HEK293 (cell line): ENCODE results near the gene THSD4.
A peak's percentile ranks its signal among the peaks of the same experiment; 100 is the strongest.

Experiments used
- CTCF ChIA-PET: fragments of 350-600 bp; formaldehyde crosslinking; extraction: SDS; loops from one replicate; lab custom pipeline; 2021; ENCODE audit warnings: antibody characterized with exemption; lab: Yijun Ruan, JAX
- POLR2A ChIA-PET: fragments of 300-600 bp; formaldehyde crosslinking; extraction: SDS; loops from one replicate; lab custom pipeline; 2020; ENCODE audit warnings: antibody characterized with exemption, inconsistent platforms; lab: Yijun Ruan, JAX
- H3K27ac ChIP-seq: fragments of 200-500 bp; sonication (Bioruptor generic); 2 replicates; pipeline ENCODE4 v1.5.1; 2014; ENCODE audit warnings: low read depth, low read length, control low read depth, inconsistent platforms; ENCODE audit errors: extremely low read depth
- H3K36me3 ChIP-seq, 2 experiments: fragments of 200-500 bp in 1 of 2; sonication (Bioruptor generic) in 1 of 2; 1 replicate in 1 of 2; 2 replicates in 1 of 2; pipeline ENCODE4 v1.5.1; 2014 to 2017; ENCODE audit warnings: inconsistent platforms in 2 of 2, low read length in 2 of 2; ENCODE audit not compliant: control insufficient read depth in 2 of 2, insufficient read depth in 1 of 2
- H3K4me1 ChIP-seq: fragments of 200-500 bp; sonication (Bioruptor generic); 2 replicates; pipeline ENCODE4 v1.5.1; 2014; ENCODE audit warnings: mild to moderate bottlenecking, low read length, inconsistent platforms; ENCODE audit not compliant: control insufficient read depth, insufficient read depth
- H3K4me3 ChIP-seq: 2 replicates; pipeline ENCODE4 v1.5.1; 2011; ENCODE audit warnings: low read depth, mild to moderate bottlenecking, control low read depth, low read length, moderate library complexity
- H3K9me3 ChIP-seq: fragments of 200-500 bp; sonication (Bioruptor generic); 2 replicates; pipeline ENCODE4 v1.5.1; 2014; ENCODE audit warnings: low read depth, low read length, inconsistent platforms; ENCODE audit not compliant: control insufficient read depth, insufficient read depth
- ATF2 ChIP-seq: fragments of 450-650 bp; formaldehyde crosslinking; IDR thresholded peaks from 2 replicates; pipeline ENCODE4 v1.5.1; 2016; ENCODE audit warnings: missing biosample characterization, missing genetic modification characterization, low read depth
- REST ChIP-seq: fragments of 450-650 bp; formaldehyde crosslinking; IDR thresholded peaks from 2 replicates; pipeline ENCODE4 v1.5.1; 2016; ENCODE audit warnings: missing biosample characterization, missing genetic modification characterization
- YY2 ChIP-seq: fragments of 450-650 bp; formaldehyde crosslinking; IDR thresholded peaks from 2 replicates; pipeline ENCODE4 v1.5.1; 2016; ENCODE audit warnings: missing biosample characterization, missing genetic modification characterization
- ZBTB10 ChIP-seq: fragments of 450-650 bp; formaldehyde crosslinking; IDR thresholded peaks from 2 replicates; pipeline ENCODE4 v1.5.1; 2016; ENCODE audit warnings: missing biosample characterization, missing genetic modification characterization
- ZBTB21 ChIP-seq: fragments of 450-650 bp; formaldehyde crosslinking; IDR thresholded peaks from 2 replicates; pipeline ENCODE4 v1.5.1; 2017; ENCODE audit warnings: missing biosample characterization, missing genetic modification characterization
- ZFP3 ChIP-seq: fragments of 450-650 bp; formaldehyde crosslinking; IDR thresholded peaks from 2 replicates; pipeline ENCODE4 v1.5.1; 2016; ENCODE audit warnings: low read depth, missing biosample characterization, missing genetic modification characterization
- ZNF184 ChIP-seq: fragments of 450-650 bp; IDR thresholded peaks from 2 replicates; pipeline ENCODE4 v1.5.1; 2018; ENCODE audit warnings: missing biosample characterization, mild to moderate bottlenecking, missing genetic modification characterization
- ZNF292 ChIP-seq: fragments of 450-650 bp; formaldehyde crosslinking; IDR thresholded peaks from 2 replicates; pipeline ENCODE4 v1.5.1; 2016; ENCODE audit warnings: low read depth, missing biosample characterization, missing genetic modification characterization, borderline replicate concordance
- ZNF324 ChIP-seq: fragments of 450-650 bp; formaldehyde crosslinking; IDR thresholded peaks from 2 replicates; pipeline ENCODE4 v1.5.1; 2016; ENCODE audit warnings: missing biosample characterization, missing genetic modification characterization
- ZNF530 ChIP-seq: fragments of 450-650 bp; formaldehyde crosslinking; IDR thresholded peaks from 2 replicates; pipeline ENCODE4 v1.5.1; 2016; ENCODE audit warnings: low read depth, missing biosample characterization, missing genetic modification characterization
- ZNF623 ChIP-seq: fragments of 450-650 bp; formaldehyde crosslinking; IDR thresholded peaks from 2 replicates; pipeline ENCODE4 v1.5.1; 2016; ENCODE audit warnings: missing biosample characterization, missing genetic modification characterization
- ZNF654 ChIP-seq: fragments of 450-650 bp; formaldehyde crosslinking; IDR thresholded peaks from 2 replicates; pipeline ENCODE4 v1.5.1; 2016; ENCODE audit warnings: low read depth, missing biosample characterization, missing genetic modification characterization
- ZNF843 ChIP-seq: fragments of 450-650 bp; formaldehyde crosslinking; IDR thresholded peaks from 2 replicates; pipeline ENCODE4 v1.5.1; 2016; ENCODE audit warnings: missing biosample characterization, missing genetic modification characterization
- TF ChIP-seq, protein P1 (sequence below): fragments of 450-650 bp; formaldehyde crosslinking; IDR thresholded peaks from 2 replicates; pipeline ENCODE4 v1.5.1; 2016; ENCODE audit warnings: missing biosample characterization, missing genetic modification characterization
- TF ChIP-seq, protein P2 (sequence below): fragments of 450-650 bp; formaldehyde crosslinking; IDR thresholded peaks from 2 replicates; pipeline ENCODE4 v1.5.1; 2016; ENCODE audit warnings: missing biosample characterization, missing genetic modification characterization

The THSD4 gene

DNA sequence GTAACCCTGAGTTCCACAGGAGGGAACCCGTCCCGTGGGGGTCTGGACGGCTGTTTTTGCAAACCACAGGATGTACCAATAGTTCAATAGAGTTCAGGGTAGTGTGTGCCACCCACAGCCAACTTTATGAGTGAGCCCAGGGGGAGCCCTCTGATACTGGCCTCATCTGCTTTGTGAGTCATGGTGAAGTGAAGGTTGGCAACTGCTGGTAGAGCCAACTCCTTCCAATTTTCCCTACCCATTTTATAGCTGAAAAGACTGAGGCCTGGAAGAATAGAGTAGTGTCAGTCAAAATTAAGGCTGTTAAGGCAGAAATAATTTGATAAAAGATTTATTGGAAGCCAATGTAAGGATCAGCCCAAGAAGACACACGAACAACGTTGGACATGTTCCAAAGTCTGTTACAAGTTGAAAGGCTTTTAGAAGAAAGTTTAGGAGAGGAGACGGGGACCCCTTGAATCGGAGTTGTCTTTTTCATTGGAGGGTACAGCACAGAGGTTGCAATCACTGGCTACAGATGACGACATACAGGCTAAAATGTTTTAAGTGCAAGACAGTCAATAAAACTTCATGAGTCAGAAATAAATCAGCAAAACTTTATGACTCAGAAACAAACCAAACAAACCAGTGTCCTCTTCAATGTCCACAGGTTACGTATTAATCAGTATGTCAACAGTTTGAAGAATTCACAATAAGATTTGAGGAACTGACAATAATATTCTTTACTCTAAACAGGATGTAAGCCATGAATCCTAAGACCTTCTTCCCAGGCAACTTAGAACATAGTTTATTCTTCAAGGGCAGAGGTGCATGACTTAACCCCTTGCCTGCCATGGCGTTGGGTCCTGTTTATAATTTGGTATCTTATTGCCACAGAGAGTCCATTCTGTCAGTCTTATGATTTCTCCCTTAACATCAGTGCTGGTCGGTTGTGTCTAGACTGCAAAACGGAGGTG lies 632.1 kb downstream of the THSD4 start (continued):
- 0 out of 2 replicates have a peak, but pooled peaks have one; percentile 45 for TF ChIP-seq ZBTB10
- TF ChIP-seq ZNF292 = no peak
- TF ChIP-seq ZNF843 (tag by site-specific recombination) = peak; percentile 96
- TF ChIP-seq ZBTB21 (tag by site-specific recombination) = peak; percentile 91
- peak; percentile 17; the same call in 1 of the 2 replicates for TF ChIP-seq YY2 (tag by site-specific recombination)
- TF ChIP-seq ZNF184 (tag by site-specific recombination) = peak; percentile 94
- TF ChIP-seq ZFP3 (tag by site-specific recombination) = no peak
- TF ChIP-seq REST = no peak

- no peak for TF ChIP-seq ZNF324 (tag by site-specific recombination)
- TF ChIP-seq ZNF530 = no peak
- no peak overlapping the region for H3K4me3 ChIP-seq
- H3K4me1 ChIP-seq = peaks cover 27% of the 10 kb centered on the region
- CTCF ChIA-PET = interaction anchor here (0.7 to 6.5 kb wide), 7 partner anchors 9 to 409 kb away, joined by 3 to 67 read pairs (median 4); no protein-coding TSS in a partner anchor
- POLR2A ChIA-PET = interaction anchor here (0.6 kb wide), 2 partner anchors 25 to 462 kb away, joined by 3 to 5 read pairs; no protein-coding TSS in a partner anchor
- no peaks in the 10 kb centered on the region for H3K36me3 ChIP-seq
- H3K27ac ChIP-seq = peak overlapping the region; percentile 67
- no peaks in the 10 kb centered on the region for H3K9me3 ChIP-seq
Measured at GRCh38 chr15:71748293-71748718, 633.0 kb downstream of the THSD4 start.

DNA sequence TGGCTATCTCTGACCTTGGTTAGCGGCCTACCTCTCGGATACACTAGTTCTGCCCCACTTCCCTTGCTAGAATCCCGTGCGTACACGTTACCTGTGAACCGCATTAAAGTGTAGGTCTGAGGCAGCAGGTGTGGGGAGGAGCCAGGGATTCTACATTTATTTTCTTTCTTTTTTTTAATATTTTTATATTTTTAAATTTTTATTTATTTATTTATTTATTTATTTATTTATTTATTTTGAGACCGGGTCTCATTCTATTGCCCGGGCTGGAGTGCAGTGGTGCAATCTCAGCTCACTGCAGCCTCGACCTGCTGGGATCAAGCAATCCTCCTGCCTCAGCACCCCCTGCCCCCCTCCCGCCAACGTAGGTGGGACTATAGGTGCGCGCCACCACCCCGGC lies 634.2 kb downstream of the THSD4 start:
- no peaks in the 10 kb centered on the region for H3K9me3 ChIP-seq
- no peaks in the 10 kb centered on the region for H3K36me3 ChIP-seq
- H3K4me1 ChIP-seq = peaks cover 23% of the 10 kb centered on the region
- CTCF ChIA-PET = interaction anchor here (0.6 to 6.1 kb wide), 4 partner anchors 6 to 407 kb away, joined by 3 to 56 read pairs (median 4); no protein-coding TSS in a partner anchor
- no peak overlapping the region for H3K4me3 ChIP-seq
- H3K27ac ChIP-seq = no peak overlapping the region
- POLR2A ChIA-PET = no interaction called here
- TF ChIP-seq ZNF654 (tag by site-specific recombination) = 0 out of 2 replicates have a peak, but pooled peaks have one; percentile 15
- TF ChIP-seq ATF2 (tag by site-specific recombination) = no peak
- TF ChIP-seq, protein P1, sequence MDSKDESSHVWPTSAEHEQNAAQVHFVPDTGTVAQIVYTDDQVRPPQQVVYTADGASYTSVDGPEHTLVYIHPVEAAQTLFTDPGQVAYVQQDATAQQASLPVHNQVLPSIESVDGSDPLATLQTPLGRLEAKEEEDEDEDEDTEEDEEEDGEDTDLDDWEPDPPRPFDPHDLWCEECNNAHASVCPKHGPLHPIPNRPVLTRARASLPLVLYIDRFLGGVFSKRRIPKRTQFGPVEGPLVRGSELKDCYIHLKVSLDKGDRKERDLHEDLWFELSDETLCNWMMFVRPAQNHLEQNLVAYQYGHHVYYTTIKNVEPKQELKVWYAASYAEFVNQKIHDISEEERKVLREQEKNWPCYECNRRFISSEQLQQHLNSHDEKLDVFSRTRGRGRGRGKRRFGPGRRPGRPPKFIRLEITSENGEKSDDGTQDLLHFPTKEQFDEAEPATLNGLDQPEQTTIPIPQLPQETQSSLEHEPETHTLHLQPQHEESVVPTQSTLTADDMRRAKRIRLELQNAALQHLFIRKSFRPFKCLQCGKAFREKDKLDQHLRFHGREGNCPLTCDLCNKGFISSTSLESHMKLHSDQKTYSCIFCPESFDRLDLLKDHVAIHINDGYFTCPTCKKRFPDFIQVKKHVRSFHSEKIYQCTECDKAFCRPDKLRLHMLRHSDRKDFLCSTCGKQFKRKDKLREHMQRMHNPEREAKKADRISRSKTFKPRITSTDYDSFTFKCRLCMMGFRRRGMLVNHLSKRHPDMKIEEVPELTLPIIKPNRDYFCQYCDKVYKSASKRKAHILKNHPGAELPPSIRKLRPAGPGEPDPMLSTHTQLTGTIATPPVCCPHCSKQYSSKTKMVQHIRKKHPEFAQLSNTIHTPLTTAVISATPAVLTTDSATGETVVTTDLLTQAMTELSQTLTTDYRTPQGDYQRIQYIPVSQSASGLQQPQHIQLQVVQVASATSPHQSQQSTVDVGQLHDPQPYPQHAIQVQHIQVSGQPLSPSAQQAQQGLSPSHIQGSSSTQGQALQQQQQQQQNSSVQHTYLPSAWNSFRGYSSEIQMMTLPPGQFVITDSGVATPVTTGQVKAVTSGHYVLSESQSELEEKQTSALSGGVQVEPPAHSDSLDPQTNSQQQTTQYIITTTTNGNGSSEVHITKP = no peak
- TF ChIP-seq ZBTB10 = no peak
- TF ChIP-seq, protein P2, sequence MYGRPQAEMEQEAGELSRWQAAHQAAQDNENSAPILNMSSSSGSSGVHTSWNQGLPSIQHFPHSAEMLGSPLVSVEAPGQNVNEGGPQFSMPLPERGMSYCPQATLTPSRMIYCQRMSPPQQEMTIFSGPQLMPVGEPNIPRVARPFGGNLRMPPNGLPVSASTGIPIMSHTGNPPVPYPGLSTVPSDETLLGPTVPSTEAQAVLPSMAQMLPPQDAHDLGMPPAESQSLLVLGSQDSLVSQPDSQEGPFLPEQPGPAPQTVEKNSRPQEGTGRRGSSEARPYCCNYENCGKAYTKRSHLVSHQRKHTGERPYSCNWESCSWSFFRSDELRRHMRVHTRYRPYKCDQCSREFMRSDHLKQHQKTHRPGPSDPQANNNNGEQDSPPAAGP = no peak
- peak; percentile 54 for TF ChIP-seq ZNF623 (tag by site-specific recombination)
